ENCODE results near the gene DCXR.

Gene DCXR

GRCh38 chr17:82021900-82022309 is 15.6 kb downstream of the DCXR start:
- DNase-seq, result no peak

GRCh38 chr17:82021107-82021899 is 16.2 kb downstream of the DCXR start:
- DNase-seq, result peak in 3 of 5 experiments; percentile 35 to 66 (median 41)

- DNase-seq, result no peak
Measured at GRCh38 chr17:82020572-82021106, 16.9 kb downstream of the DCXR start.

GRCh38 chr17:82019690-82020571 is 17.6 kb downstream of the DCXR start:
- DNase-seq, result peak; percentile 28 to 57 (median 44)

- no peak for DNase-seq
Measured at GRCh38 chr17:82018989-82019689, 18.4 kb downstream of the DCXR start.

- no peak for DNase-seq
Measured at GRCh38 chr17:82018152-82018988, 19.1 kb downstream of the DCXR start.

GRCh38 chr17:82017612-82018151 is 19.8 kb downstream of the DCXR start:
- DNase-seq, result no peak

- no peak for DNase-seq
Measured at GRCh38 chr17:82016875-82017459, 20.5 kb downstream of the DCXR start.

GRCh38 chr17:82016061-82016874 is 21.2 kb downstream of the DCXR start:
- DNase-seq, result no peak

GRCh38 chr17:82015311-82015971 is 22.1 kb downstream of the DCXR start:
- no peak for DNase-seq

- DNase-seq, result no peak
Measured at GRCh38 chr17:82014971-82015310, 22.6 kb downstream of the DCXR start.

- DNase-seq, result no peak
Measured at GRCh38 chr17:82014432-82014831, 23.1 kb downstream of the DCXR start.

- no peak for DNase-seq
Measured at GRCh38 chr17:82013772-82014321, 23.6 kb downstream of the DCXR start.

GRCh38 chr17:82013341-82013740 is 24.2 kb downstream of the DCXR start:
- no peak for DNase-seq

GRCh38 chr17:82012640-82013295 is 24.7 kb downstream of the DCXR start:
- no peak for DNase-seq

- DNase-seq, result no peak
Measured at GRCh38 chr17:82012261-82012639, 25.2 kb downstream of the DCXR start.

GRCh38 chr17:82011617-82012187 is 25.8 kb downstream of the DCXR start:
- no peak for DNase-seq

Data from T-helper 2 cell (primary cell).